GM23248 (cell line): ENCODE results near the gene SPOCK3. TPM values are rescaled to one million over a fixed set of nuclear protein-coding genes. Genes with fewer than 3 reads are reported as not detected.
"Not testable (repeated sequence)": the region's sequence is repeated elsewhere in the genome, so short reads cannot be mapped to it uniquely, and the experiment has no call there.

ENCODE experiments used
- DNase-seq: peaks from one replicate; pipeline ENCODE4 v3.0.0-alpha.2; 2015
- H2AFZ ChIP-seq: fragments of 200-600 bp; sonication (generic); 2 replicates; pipeline ENCODE4 v1.6.1; 2016; ENCODE audit warnings: antibody characterized with exemption
- H3F3A ChIP-seq: fragments of 200-600 bp; sonication (generic); 2 replicates; pipeline ENCODE4 v1.6.1; 2016; ENCODE audit warnings: mild to moderate bottlenecking, antibody characterized with exemption, mixed run types; ENCODE audit not compliant: insufficient read depth
- H3K27ac ChIP-seq: fragments of 200-600 bp; sonication (generic); 2 replicates; pipeline ENCODE4 v1.5.1; 2016; ENCODE audit warnings: mild to moderate bottlenecking
- H3K27me3 ChIP-seq: fragments of 200-600 bp; sonication (generic); replicated peaks from 2 replicates; pipeline ENCODE4 v1.6.1; 2016; ENCODE audit warnings: mild to moderate bottlenecking; ENCODE audit not compliant: insufficient read depth
- H3K36me3 ChIP-seq: fragments of 200-600 bp; sonication (generic); 2 replicates; pipeline ENCODE4 v1.6.1; 2016; ENCODE audit warnings: low read depth, mild to moderate bottlenecking
- H3K4me1 ChIP-seq: fragments of 200-600 bp; sonication (generic); 2 replicates; pipeline ENCODE4 v1.6.1; 2016; ENCODE audit warnings: mild to moderate bottlenecking; ENCODE audit not compliant: insufficient read depth
- H3K4me2 ChIP-seq: fragments of 200-600 bp; sonication (generic); one replicate; pipeline ENCODE4 v1.6.1; 2016; ENCODE audit warnings: mild to moderate bottlenecking; ENCODE audit not compliant: unreplicated experiment
- H3K4me3 ChIP-seq: fragments of 200-600 bp; sonication (generic); 2 replicates; pipeline ENCODE4 v1.5.1; 2016; ENCODE audit warnings: mild to moderate bottlenecking
- H3K79me2 ChIP-seq: fragments of 200-600 bp; sonication (generic); 2 replicates; pipeline ENCODE4 v1.6.1; 2016; ENCODE audit warnings: mild to moderate bottlenecking; ENCODE audit not compliant: insufficient read depth
- H3K9ac ChIP-seq: fragments of 200-600 bp; sonication (generic); 2 replicates; pipeline ENCODE4 v1.6.1; 2016; ENCODE audit warnings: mild to moderate bottlenecking
- H3K9me2 ChIP-seq: fragments of 200-600 bp; sonication (generic); 2 replicates; pipeline ENCODE4 v1.6.1; 2016; ENCODE audit warnings: mixed run types, mild to moderate bottlenecking, moderate library complexity; ENCODE audit not compliant: insufficient read depth
- H3K9me3 ChIP-seq: fragments of 200-600 bp; sonication (generic); one replicate; pipeline ENCODE4 v1.6.1; 2017; ENCODE audit warnings: low read depth
- H4K20me1 ChIP-seq: fragments of 200-600 bp; sonication (generic); 2 replicates; pipeline ENCODE4 v1.6.0; 2016; ENCODE audit not compliant: insufficient read depth
- EZH2 ChIP-seq: fragments of 200-600 bp; sonication (generic); IDR thresholded peaks from 2 replicates; pipeline ENCODE4 v1.6.1; 2018; ENCODE audit warnings: antibody characterized with exemption, mild to moderate bottlenecking; ENCODE audit not compliant: insufficient read depth, poor library complexity, severe bottlenecking
- EZH2phosphoT487 ChIP-seq: fragments of 200-600 bp; sonication (generic); IDR thresholded peaks from 2 replicates; pipeline ENCODE4 v1.6.1; 2018; ENCODE audit warnings: antibody characterized with exemption, moderate library complexity, mild to moderate bottlenecking, low read depth; ENCODE audit not compliant: insufficient read depth
- WGBS, 2 experiments: methylation state at CpG; one replicate each; pipeline ENCODE4 v1.1.6; 2015 to 2017; ENCODE audit warnings: low lambda C conversion rate in 2 of 2, low coverage in 1 of 2; ENCODE audit errors: missing lambda C conversion rate in 2 of 2; 5-methylcytosine and 5-hydroxymethylcytosine counted together
- in situ Hi-C: fragments of 300-500 bp; cut with MboI; formaldehyde crosslinking; loops from 2 replicates; pipeline ENCODE4 v1.15.0; 2020
- polyA plus RNA-seq: library from polyadenylated mRNA; unstranded; fragments of >200 nt; fragmentation: Nextera tagmentation; extraction: Ambion mirVana; gene quantifications from 2 replicates; pipeline ENCODE4 v1.2.1, GENCODE V29; 2016
- total RNA-seq: library from RNA; depleted of rRNA; stranded (reverse); fragments of >200 nt; shearing (Covaris generic); gene quantifications from 2 replicates; pipeline ENCODE4 v1.2.3, GENCODE V29; 2014

The SPOCK3 gene
- total and polyA plus RNA-seq, 2 experiments from 2014 or later, result not detected

GRCh38 chr4:166723532-166724140 is 510.7 kb downstream of the SPOCK3 start:
- no peak for DNase-seq
- Histone ChIP-seq H3K79me2 (no peaks in the 10 kb centered on the region), H3K4me1 (no peaks in the 10 kb centered on the region), H3K9ac (no peak overlapping the region), H3K9me3 (no peaks in the 10 kb centered on the region), H3K4me2 (no peak overlapping the region), H3F3A (no peaks in the 10 kb centered on the region), H3K27ac (no peak overlapping the region), H3K27me3 (no peaks in the 10 kb centered on the region), H3K4me3 (no peak overlapping the region), H3K36me3 (no peaks in the 10 kb centered on the region), H4K20me1 (no peaks in the 10 kb centered on the region), H2AFZ (no peak overlapping the region), H3K9me2 (no peaks in the 10 kb centered on the region)
- 20% methylated on average over 5 of the region's 5 CpGs for WGBS, 2 experiments
- in situ Hi-C loops, result no loop called here
- TF ChIP-seq EZH2, result no peak
- TF ChIP-seq EZH2phosphoT487, result no peak

DNA sequence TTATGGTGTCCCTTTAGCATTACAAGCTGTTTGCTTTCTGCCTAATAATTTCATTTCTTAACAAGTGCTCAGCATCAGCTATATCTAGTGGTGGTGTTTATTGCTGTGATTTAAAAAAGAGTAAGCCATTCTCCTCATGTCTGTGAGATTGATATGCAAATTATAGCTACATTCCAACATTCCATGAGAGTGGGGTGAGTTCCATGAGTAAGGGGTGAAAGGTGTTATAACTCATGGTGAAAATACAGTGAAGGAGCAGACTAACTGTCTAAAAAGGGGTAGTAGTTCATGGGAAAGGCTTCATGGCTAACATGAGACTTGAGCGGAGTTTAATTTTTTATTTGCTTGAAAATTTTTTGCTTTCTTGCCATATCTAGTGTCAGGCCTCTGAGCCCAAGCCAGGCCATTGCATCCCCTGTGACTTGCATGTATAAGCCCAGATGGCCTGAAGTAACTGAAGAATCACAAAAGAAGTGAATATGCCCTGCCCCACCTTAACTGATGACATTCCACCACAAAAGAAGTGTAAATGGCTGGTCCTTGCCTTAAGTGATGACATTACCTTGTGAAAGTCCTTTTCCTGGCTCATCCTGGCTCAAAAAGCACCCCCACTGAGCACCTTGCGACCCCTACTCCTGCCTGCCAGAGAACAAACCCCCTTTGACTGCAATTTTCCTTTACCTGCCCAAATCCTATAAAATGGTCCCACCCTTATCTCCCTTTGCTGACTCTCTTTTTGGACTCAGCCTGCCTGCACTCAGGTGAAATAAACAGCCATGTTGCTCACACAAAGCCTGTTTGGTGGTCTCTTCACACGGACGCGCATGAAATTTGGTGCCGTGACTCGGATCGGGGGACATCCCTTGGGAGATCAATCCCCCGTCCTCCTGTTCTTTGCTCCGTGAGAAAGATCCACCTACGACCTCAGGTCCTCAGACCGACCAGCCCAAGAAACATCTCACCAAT is 518.3 kb downstream of the SPOCK3 start:
- H2AFZ ChIP-seq, H3K9ac ChIP-seq, H3K4me3 ChIP-seq, H3K4me2 ChIP-seq, DNase-seq, H4K20me1 ChIP-seq, H3K36me3 ChIP-seq, H3K27ac ChIP-seq, in situ Hi-C loops, H3K9me3 ChIP-seq, H3K79me2 ChIP-seq, H3K9me2 ChIP-seq, H3K4me1 ChIP-seq, H3F3A ChIP-seq, H3K27me3 ChIP-seq: not testable (repeated sequence)
- 41 to 56% methylated on average over 12 of the region's 12 CpGs for WGBS, 2 experiments

DNA sequence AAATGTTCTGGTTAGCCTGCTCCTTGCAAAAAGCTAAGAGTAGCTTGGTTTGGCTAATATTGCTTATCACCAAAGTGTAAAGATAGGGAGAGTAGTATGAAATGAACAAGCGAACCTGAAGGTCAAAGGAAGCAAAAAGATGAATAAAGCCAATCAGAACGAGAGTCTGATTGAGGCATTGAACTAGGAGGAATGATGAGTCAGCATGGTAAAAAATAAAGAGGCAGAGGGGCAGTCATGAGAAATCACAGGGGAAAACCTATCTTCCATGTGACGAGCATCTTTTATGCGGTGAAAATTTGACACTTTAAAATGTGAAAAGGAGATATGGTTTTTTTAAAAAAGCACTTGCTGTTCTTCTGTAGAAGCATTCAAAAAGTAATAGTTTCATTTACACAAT is 533.7 kb downstream of the SPOCK3 start:
- no peak overlapping the region for H3K27ac ChIP-seq
- no peak overlapping the region for H2AFZ ChIP-seq
- no peaks in the 10 kb centered on the region for H3K36me3 ChIP-seq
- H4K20me1 ChIP-seq, result no peaks in the 10 kb centered on the region
- no peak overlapping the region for H3K4me2 ChIP-seq
- H3K4me1 ChIP-seq, result no peaks in the 10 kb centered on the region
- H3K9me2 ChIP-seq, result no peaks in the 10 kb centered on the region
- no peak overlapping the region for H3K4me3 ChIP-seq
- in situ Hi-C loops, result no loop called here
- H3F3A ChIP-seq, result no peaks in the 10 kb centered on the region
- 24 to 25% methylated on average over 4 of the region's 4 CpGs for WGBS, 2 experiments
- DNase-seq, result no peak
- no peak overlapping the region for H3K9ac ChIP-seq
- TF ChIP-seq EZH2phosphoT487, result no peak
- no peak for TF ChIP-seq EZH2
- H3K79me2 ChIP-seq, result no peaks in the 10 kb centered on the region
- H3K27me3 ChIP-seq, result no peaks in the 10 kb centered on the region
- H3K9me3 ChIP-seq, result peaks cover 3% of the 10 kb centered on the region

GRCh38 chr4:166688835-166689234 is 545.5 kb downstream of the SPOCK3 start:
- DNase-seq, result no peak
- Histone ChIP-seq H3F3A (no peaks in the 10 kb centered on the region), H3K4me1 (no peaks in the 10 kb centered on the region), H3K9ac (no peak overlapping the region), H3K36me3 (no peaks in the 10 kb centered on the region), H3K79me2 (no peaks in the 10 kb centered on the region), H3K9me3 (peaks cover 3% of the 10 kb centered on the region), H3K4me3 (no peak overlapping the region), H3K27me3 (no peaks in the 10 kb centered on the region), H3K27ac (no peak overlapping the region), H4K20me1 (no peaks in the 10 kb centered on the region), H2AFZ (no peak overlapping the region), H3K9me2 (no peaks in the 10 kb centered on the region), H3K4me2 (no peak overlapping the region)
- in situ Hi-C loops, result no loop called here
- TF ChIP-seq EZH2phosphoT487 (no peak), EZH2 (no peak)
- WGBS, 2 experiments, result 2 to 3% methylated on average over 2 of the region's 2 CpGs
